ENCODE measurements around the gene CRIP1.

Gene CRIP1

DNA sequence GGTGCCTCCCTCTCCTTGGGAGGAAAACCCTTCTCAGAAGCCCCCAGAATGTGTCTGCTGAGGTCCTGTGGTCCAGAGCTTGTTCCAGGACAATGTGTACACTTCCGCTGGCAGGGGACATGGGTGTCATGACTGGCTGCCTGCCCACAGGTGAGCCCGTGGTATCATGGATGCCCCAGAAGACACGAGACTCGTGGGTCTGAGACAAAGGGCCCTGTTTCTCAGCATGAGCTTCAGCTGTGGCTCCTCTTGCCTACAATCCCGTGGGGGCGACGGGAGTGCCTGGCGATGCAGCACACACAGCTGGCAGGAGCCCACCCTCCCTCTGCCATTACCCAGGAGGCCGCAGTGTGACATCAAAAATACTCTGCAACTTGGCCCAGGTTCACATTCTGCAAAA is 46.7 kb downstream of the CRIP1 start:
- no peak for DNase-seq (ENCODE audit: low read depth in 2 of 2)

GRCh38 chr14:105533811-105534498 is 47.3 kb downstream of the CRIP1 start:
- DNase-seq (ENCODE audit: low read depth in 2 of 2): no peak

GRCh38 chr14:105534586-105534985 is 47.9 kb downstream of the CRIP1 start:
- DNase-seq (ENCODE audit: low read depth in 2 of 2): no peak

- no peak for DNase-seq (ENCODE audit: low read depth in 2 of 2)
Measured at GRCh38 chr14:105536051-105536450, 49.4 kb downstream of the CRIP1 start.

GRCh38 chr14:105536691-105537579 is 50.2 kb downstream of the CRIP1 start:
- no peak for DNase-seq (ENCODE audit: low read depth in 2 of 2)

DNA sequence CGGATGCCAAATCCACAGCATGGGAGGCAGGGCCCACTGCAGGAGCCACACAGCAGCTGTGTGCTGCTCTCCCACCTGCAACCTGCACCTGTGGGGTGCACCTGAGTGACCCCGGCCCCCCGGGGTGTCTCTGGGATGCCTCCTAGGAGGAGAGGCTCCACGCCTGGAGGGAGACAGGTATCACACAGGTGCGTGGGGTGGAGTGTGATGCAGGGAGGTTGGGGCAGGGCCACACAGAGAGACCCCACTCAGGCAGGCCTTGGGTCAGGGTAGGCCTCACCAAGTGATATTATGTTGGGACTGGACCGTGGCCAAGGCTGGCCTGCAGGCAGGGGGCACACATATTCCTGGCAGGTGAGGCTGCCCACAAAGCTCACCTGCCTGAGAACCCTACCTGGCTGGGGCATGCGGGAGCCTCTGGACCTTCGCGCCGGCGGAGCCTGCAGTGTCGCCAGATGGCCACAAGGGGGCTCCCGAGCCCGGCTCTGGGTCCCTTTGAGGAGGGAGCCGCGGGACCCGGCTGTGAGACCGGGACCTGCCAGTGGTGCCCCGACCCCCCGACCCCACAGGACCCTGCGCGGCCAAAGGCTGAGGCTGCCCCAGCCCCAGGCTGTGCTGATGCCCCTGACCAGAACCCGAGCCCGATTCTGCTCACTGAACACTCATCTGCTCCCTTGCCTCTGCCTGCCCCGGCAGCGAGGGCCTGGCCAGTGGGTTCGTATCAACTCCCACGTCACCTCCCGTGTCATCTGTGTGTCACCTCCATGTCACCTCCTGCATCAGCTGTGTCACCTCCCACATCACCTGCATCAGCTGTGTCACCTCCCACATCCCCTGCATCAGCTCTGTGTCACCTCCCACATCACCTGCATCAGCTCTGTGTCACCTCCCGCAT is 51.1 kb downstream of the CRIP1 start:
- DNase-seq (ENCODE audit: low read depth in 2 of 2): peak in 1 of 2 donors; percentile 63
